Left renal pelvis (tissue), 4 donors: ENCODE results near the gene ITPK1. TPM values are rescaled to one million over a fixed set of nuclear protein-coding genes. Genes with fewer than 3 reads are reported as not detected.

Source experiments
- DNase-seq, 4 donors: peaks; one replicate each; pipeline ENCODE4 v3.0.0-alpha.2; 2013; ENCODE audit warnings: low read depth in 4 of 4, low spot score in 3 of 4
- polyA plus RNA-seq, 4 donors: library from polyadenylated mRNA; unstranded; fragments of 120-200 nt; gene quantifications; one replicate each; pipeline ENCODE4 v1.2.1, GENCODE V29; 2013; ENCODE audit not compliant: insufficient read length in 4 of 4

The ITPK1 gene
- polyA plus RNA-seq, 4 donors: 16.5 to 33.7 (median 28.0) TPM

GRCh38 chr14:92960706-92961566 is 154.8 kb downstream of the ITPK1 start:
- no peak for DNase-seq

DNA sequence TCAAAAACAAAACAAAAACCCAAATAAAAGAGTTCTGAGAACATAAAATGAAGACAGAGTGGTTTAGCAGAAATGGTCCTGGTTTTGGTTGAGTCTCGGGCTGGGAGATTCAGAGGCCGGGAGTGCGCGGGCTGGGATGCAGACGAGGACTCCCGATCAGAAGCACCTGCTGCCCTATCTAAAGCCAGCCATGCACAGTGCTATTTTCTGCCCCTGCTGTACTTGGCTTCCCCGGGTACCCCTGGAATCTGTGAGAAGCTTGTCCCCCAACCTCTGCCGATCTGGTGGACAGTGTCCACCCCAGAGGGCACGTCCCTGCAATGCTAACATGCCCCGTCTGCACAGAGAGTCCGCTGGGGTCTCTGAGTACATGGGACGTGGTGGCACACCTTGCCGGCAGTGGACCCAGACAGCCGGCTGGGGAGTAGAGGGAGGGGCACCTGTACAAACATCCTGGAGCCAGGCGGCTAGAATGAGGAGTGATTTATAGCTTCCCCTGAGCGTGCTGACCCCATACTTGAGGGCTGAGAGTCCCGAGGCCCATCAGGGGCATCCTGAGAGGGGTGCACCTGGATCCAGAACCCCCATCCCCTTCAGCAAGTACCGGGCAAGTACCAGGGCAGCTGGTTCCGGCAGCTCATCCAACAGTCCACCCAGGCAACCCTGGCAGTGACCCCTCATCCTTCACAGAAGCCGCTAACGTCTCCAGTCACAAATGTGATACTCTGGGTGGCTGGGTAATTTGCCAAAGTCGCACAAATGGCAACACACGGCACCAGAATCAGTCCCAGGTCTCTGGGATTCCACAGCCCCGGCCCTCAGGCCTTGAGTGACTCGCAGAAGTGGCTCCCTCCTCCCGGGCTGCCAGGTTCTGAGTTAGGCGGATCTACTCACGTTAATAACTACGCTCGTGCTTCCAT is 155.7 kb downstream of the ITPK1 start:
- DNase-seq: no peak

GRCh38 chr14:92959189-92959531 is 156.6 kb downstream of the ITPK1 start:
- no peak for DNase-seq

- DNase-seq: no peak
Observed at GRCh38 chr14:92958373-92959188, 157.1 kb downstream of the ITPK1 start.

DNA sequence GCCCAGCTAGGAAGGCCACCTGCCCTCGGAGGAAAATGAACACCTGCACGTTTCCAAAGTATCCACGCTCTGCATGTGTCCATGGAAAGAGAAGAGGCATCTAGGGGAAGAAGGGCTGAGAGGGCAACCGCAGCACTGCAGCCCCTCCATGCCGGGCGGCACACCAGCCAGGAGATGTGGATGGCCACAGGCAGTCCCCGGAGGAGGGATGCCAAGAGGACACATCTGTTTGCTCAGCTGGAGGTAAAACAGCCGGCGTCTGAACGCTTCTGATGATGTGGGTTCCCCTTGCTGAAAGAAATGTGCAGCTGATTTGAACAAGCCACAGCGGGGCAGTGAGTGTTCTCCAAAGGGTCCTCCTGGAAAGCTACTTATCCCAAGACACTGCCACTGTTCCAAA is 158.8 kb downstream of the ITPK1 start:
- DNase-seq: no peak

DNA sequence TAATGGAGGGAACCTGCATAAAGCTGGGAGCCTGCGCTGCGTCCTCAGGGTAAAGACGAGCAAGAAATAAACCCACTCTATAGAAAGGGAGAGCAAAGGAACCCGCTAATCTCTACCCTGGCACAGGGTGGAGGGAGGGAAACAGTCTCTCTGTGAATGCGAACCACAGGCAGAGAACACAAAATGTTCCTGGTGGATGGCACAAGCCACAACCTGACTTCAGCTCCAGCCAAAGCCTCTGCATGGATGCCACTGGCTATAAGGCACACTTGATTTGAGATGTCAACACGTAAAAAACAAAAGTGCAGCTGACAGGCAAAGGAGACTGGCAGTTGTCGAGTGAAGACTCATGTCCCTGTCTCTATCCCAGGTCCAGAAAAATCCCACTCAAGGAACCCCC is 160.3 kb downstream of the ITPK1 start:
- DNase-seq: no peak

GRCh38 chr14:92954933-92955332 is 160.8 kb downstream of the ITPK1 start:
- DNase-seq: no peak

- DNase-seq: no peak
Observed at GRCh38 chr14:92953526-92953925, 162.2 kb downstream of the ITPK1 start.

DNA sequence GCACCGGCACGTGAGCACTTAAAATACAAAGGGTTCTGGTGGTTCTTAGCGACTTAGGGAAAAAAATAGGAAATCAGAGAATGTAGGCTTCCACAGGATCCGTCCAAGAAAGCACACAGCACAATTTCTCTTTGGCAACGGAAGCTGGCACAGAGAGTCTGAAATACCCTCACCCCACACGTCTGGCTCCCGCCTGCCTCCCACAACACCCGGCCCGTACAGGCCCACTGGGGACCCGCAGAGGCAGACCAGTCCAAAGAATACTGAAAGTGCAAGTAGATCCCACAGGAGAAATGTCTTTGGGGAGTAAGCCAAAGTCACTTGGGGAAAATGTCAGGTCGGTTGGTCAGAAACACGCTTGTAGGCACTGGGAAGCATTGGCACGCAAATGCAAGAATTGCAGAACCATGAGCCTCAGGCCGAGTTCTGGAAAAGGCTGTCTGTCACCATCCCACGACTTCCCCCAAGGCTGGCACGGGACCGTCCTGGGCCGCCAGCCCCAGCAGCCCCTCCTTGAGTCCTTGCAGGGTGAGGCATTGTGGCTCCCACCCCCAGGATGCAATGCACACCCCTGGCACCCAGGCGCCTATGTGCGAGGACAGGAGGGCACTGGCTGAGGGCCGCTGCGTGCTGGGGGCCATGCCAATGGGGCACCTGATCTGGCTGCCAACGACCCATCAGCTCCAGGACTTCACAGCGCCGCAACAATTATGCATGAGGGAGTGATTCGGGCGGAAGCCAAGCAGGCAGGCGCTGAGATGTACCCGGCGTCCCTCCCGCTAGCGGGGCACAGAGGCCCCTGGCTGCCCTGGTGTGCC is 163.0 kb downstream of the ITPK1 start:
- no peak for DNase-seq

- peak in 1 of 4 donors; percentile 35 for DNase-seq
Observed at GRCh38 chr14:92951912-92952471, 163.7 kb downstream of the ITPK1 start.

DNA sequence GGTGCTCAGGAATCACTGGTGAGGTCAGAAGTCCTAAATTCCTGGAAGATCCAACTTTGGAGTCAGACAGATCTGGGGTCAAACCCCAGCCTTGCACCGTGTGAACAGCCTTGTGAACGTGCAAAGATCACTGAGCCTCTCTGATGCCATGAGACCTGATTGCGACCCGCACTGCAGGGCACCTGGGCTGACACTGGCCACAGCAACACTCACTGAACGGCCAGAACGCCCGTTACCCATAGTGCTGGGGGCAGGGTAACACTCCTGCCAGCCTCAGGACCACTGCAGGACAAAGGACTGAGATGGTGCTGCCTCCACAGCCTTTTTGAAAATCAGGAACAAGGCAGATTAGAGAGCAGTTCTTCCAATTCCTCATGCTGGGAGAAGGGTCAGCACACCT is 164.5 kb downstream of the ITPK1 start:
- DNase-seq: no peak

DNA sequence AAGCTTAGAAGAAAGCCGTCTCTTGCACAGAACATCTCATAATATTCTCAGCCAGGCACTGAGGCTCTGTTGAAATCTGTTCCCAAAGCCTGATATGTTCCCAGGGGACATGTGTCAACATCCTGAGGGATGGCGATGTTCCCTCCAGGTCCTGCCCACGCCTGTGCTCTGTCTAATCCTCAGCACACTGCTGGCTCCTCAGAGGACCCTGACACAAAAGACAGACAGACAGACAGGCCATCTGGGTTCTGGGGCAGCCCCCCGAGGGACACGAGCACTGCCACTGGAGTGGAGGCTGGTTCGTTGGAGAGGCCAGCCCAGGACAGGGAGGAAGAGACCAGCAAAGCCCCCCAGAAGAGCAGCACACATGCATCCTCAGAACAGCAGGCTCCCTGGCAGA is 165.0 kb downstream of the ITPK1 start:
- no peak for DNase-seq

DNA sequence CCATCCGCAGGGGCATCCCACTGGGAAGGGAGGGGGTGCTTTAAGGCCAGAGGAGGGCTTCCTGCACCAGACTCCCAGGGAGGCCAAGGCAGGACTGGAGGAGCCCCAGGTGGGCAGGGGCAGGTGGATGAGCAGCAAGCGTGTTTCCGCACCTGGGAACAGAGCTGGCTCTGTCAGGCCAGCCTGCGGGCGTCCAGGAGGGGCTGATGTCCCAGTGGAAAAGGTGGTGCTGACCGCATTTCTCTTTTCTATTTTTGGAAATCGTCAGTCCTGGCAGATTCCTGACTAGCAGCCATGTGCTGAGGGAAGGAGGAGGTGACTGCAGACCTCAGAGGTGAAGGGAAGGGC is 165.6 kb downstream of the ITPK1 start:
- DNase-seq: no peak

DNA sequence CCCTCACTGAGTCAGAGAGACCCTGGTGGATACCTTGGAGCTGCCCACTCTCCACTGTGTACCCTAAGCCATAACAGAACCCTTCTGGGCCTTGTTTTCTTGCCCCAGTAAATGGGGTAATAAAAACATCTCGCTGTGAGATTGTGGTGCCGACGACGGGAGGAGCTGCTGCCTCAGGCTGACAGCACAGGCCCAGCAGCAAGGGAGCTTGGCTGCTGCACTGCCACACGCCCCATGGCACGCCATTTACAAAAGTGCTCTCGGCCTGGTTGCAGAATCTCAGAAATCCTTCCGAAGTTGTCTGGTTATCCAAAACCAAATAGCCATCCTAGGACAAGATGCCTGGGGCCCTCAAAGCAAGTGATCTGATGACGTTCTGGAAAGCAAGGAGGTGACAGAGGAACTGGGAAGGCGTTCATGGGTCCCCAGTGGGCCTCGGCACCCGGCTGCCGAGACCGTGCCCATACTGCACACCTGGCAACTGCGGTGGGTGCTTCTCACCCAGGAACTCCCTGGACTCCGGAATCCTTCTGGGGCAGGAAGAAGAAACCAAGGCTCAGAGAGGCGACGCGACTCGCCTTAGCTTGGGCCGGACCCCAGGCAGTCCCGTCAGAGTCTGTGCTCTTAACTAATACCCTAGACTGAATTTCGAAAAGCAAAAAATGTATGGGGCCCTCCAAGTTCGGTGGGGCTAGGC is 166.1 kb downstream of the ITPK1 start:
- no peak for DNase-seq

GRCh38 chr14:92948647-92949046 is 167.1 kb downstream of the ITPK1 start:
- no peak for DNase-seq

DNA sequence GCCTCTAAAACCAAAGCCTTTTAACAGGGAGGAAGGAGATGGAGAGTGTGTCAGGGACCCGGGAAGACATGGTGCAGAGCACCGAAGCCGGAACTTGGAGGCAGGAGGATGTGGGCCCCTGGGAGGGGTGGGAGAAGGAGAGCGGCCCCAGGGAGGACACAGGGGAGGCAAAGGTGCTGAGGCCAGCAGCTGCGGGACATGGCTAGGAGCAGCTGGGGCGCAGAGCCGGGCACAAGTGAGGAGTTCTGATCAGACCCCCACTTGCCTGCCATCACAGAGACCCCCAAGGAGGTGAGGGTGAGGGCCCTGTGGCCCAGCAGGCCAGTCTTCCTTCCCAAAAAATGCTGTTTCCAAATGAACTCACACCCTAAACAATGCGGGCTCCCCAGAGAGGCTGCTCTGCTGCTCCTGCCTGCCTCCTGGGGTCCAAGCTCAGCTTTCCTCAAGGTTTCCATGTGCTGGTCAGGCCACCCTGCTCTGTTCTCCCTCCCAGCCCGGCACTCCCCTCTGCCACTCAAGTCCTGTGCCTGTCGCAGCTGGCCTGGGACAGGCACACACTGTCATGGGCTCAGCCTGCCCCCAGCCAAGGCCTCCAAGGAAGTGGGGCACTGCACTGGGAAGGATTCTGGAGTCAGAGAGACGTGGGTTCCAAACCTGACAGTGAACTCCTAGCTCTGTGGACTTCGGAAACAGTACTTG is 168.7 kb downstream of the ITPK1 start:
- no peak for DNase-seq

DNA sequence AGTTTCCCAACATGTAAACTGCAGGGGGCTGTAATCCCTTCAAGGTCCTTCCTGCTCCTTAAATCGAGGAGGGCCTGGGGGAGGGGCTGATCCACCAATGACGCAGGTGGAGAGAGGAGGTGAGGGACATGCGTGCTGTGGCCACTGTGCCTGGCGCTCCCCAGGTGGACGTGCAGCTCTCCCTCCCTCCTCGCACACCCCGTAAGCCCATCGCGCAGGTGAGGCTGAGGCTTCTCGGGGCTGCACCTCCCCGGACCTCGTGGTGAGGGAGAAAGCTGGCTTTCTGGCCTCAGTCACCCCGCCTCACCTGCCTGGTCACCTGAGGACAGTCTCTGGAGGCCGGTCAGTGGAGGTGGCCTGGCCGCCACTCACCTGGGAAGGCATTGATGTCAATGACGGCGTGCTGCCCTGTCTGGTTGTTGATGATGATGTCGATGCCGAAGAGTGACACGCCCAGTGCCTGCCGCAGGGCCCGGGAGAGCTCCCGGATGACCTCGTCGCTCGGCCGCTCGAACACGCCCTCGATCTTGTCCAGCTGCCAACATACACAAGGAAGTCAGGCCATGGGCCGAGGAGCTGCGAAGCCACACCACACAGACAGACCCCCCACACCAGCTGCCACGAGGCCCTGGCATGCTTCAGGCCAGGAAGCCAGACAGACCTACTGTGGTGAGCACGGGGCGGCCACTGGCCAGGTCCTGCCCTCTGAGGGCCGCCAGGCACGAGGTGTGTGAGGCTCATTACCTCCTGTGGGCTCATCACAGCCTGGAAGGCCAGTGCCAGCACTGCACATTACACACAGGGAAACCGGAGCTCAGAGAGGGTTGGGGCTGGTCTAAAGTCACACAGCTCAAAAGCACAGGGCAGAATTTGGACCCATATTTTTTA is 169.5 kb downstream of the ITPK1 start:
- no peak for DNase-seq

GRCh38 chr14:92945544-92945943 is 170.2 kb downstream of the ITPK1 start:
- DNase-seq: no peak
